ENCODE measurements around the gene TFB1M.
A peak's percentile ranks its signal among the peaks of the same experiment; 100 is the strongest.

TFB1M gene

DNA sequence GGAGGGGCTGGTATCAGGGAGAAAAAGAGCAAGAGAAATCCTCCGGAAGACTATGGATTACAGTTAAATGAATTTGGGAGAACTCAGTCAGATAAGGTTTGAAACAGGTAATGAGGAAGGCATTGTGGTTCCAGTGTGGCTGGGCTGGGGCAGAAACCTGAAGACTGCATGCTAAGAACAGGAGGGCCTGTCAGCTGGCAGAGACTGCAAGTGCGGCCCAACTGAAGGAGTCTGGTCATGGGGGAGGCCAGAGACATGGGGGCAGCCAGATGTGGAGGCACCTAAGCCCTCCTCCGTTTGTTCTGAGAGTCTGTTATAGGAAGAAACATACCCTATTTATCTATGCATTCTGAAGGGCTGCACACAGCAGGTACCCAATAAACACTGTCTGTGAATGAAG lies 16.6 kb downstream of the TFB1M start:
- no peak for DNase-seq

DNA sequence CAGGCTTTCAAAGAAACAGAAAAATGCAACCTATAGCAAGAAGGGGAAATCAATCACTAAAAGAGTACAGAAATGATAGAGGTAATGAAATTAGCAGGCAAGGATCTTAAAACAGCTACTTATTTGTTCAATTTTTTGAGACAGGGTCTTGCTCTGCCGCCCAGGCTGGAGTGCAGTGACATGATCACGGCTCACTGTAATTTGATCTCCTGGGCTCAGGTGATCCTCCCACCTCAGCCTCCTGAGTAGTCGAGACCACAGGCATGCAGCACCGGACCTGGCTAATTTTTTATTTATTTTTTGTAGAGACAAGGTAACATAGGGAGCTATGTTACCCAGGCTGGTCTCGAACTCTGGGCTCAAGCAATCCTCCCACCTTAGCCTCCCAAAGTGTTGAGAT lies 21.6 kb downstream of the TFB1M start:
- DNase-seq, result no peak

DNA sequence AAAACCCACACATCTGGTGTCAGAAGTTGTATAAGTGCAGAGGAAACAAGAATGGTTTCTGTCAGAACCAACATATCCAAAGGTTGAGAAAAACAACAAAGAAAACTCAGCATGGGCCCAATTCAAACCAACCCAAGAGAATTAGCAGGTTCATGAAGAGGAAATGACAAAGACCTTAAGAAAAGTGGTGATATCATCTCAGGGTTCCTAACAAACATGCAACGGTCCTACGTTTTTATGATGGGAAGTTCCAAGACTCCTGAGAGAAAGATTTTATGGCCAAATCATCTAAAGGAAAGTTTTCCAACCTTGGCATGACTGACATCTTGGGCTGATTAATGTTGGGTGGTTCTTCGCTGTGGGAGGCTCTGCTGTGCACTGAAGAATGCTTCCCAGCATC lies 23.0 kb downstream of the TFB1M start:
- DNase-seq, result no peak

DNA sequence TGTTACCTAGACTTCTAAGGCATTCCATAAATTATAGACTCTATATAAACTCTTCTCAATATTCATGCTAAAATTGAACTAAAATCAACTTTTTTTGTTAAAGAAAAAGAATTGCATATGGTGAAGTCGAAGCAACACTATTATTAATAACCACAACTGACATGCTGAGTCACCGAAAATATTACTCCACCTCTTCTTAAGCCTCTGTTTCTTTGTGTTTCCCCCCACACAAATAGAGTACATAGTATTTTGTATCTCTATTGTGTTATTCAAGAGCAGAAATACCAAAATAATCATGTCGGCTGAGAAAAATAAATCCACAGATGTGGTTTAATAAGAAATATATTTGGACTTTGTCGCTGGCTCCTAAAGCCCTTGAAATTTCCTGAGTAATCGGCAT lies 23.8 kb downstream of the TFB1M start:
- no peak for DNase-seq

DNA sequence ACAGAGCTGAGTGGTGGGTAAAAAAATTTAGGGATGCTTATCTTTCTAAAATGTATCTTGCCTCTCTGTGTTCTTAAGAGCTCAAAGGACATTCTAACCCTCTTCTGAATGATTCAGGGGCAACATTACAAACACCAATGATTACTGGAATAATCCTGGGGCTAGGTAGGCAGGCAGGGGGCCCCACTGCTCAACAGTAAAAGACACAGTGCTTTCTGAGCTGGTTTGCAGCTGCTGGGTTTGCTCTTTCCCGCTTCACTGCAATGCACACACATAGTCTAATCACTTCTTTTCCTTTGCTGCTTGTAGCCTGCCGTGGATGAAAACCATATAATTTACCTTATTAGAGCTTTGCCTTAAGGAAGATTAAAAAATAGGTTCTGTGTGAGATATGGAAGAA lies 26.5 kb downstream of the TFB1M start:
- DNase-seq, result no peak

DNA sequence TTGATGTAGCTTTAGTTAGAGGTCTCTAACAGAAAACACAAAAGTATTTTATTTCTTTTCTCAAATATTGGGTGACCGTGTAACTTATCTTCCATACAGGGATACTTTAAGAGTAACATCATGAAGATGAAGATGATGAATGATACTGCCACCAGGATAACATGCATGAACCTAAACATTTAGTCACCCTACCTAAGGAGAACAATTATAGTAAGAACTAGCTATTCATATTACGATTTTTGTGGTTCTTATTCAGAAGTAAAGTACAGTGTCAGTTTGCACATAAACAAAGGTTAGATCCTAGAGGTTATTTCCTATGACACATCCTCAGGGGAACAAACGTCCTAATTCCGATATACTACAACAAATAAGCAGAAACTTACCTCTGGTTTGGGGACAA lies 29.5 kb downstream of the TFB1M start:
- no peak for DNase-seq

DNA sequence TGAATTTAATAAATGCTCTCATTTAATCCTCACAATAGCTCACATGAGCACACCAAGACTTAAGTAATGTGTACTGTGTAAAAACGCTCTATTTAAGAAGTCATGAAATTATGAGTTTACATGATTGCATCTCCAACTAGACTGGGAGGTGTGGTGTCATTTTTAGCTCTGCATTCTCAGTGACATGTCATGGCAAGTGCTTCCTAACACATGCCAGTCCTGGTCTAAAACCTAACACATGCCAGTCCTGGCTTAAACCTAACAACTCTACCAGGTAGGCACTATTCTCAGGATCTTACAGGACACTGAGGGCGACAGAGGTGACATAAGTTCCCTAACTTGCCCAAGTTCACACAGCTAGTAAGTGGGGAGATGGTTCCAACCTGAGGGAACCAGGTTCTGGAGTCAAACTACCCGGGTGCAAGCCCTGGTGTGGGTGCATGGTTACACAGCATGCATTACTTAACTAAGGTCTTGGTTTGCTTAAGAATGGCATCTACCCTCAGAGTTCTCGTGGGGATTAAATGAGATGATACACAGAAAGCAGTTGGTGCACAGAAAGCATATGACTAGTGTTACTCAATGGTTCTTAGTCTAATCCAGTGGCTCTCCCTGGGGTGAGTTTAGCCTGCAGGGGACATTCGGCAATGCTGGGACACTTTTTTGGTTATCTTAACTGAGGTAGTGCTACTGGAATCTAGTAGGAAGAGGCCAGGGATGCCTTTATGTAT lies 35.8 kb downstream of the TFB1M start:
- no peak for DNase-seq

DNA sequence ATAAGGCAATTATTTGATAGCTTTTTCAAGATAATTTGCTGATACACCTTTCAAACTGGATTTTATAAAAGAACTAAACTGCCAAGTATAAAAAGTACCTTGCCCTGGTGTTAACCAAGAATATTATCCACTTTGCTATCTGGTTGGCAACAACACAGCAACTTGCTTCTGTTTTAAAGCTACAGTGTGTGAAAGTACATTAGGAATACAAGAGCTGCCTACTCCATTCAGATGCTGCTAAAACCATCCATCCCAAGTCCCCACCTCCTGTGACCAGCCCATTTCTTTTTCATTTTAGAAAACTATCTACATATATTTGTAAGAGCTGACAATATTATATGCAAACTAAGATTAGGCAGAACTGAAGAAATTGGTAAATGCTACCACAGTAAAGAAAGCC lies 37.6 kb downstream of the TFB1M start:
- DNase-seq, result no peak

DNA sequence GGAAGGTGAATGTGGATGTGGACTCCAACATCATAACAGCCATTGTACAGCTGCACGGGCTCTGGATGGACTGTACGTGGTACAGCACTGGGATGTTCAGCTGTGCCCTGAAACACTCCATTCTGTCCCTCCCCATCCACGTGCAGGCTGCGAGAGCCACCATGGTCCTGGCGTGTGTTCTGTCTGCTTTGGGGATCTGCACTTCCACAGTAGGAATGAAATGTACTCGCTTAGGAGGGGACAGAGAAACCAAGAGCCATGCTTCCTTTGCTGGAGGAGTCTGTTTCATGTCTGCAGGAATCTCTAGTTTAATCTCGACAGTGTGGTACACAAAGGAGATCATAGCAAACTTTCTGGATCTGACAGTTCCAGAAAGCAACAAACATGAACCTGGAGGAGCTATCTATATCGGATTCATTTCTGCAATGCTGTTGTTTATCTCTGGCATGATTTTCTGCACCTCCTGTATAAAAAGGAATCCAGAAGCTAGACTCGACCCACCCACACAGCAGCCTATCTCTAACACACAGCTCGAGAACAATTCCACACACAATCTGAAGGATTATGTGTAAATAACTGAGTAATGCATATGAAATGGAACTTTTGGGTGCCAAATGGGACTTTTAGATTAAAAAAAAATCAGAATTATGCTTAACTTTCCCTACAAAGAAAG lies 38.3 kb downstream of the TFB1M start:
- DNase-seq, result no peak

DNA sequence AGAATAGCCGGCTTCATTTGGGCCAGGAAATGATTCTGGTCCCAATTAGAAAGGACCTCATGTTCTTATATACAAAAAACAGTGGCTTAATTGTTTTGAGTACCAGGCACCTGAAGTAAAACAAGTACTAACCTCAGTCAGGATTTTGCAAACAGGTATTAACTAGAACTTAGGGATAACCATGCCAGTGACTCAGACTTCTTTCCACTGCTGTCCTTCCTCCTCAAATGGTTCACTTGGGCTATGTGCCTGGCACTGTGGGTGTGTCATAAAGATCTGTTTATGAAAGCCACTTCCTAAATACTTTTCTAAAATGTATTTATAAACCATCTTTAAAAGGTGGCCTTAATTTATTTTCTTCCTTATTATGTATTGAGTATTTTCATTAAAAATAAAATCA lies 39.8 kb downstream of the TFB1M start:
- DNase-seq, result no peak

DNA sequence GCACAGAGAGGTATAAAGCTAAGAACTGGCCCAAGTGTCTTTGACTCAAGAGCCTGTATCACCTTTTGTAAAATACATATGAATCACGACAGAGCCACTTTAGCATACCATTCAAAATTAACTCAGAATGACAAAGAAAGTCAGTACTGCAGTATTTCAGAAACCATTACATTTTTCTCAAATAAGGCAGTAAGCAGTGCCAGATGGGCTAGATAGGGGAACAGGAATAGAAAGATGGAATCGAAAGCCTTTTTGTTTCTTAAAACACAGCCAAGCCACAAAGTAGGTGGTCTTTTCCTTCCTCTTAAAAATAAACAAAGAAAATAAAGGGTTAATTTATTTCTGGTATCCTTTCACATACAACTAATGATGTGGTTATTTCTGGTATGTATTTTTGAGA lies 40.2 kb downstream of the TFB1M start:
- no peak for DNase-seq

DNA sequence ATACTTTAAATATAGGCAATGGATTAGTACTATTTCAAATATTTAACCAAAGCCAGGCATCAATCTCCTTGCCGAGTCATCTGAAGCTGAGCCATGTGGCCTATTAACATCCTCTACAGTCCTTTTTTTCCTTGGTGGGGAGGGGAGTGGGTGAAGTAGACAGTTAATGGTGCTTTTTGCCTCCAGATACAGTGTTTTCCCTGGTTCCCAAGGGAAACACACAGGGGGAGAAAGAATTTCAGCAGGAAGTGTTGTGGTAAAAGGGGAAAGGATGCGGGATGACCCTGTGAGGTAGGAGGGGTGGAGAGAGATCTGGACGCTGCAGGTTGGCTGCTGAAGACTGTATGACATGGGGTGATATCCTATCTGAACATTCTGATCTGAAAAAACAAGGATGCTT lies 40.9 kb downstream of the TFB1M start:
- no peak for DNase-seq

DNA sequence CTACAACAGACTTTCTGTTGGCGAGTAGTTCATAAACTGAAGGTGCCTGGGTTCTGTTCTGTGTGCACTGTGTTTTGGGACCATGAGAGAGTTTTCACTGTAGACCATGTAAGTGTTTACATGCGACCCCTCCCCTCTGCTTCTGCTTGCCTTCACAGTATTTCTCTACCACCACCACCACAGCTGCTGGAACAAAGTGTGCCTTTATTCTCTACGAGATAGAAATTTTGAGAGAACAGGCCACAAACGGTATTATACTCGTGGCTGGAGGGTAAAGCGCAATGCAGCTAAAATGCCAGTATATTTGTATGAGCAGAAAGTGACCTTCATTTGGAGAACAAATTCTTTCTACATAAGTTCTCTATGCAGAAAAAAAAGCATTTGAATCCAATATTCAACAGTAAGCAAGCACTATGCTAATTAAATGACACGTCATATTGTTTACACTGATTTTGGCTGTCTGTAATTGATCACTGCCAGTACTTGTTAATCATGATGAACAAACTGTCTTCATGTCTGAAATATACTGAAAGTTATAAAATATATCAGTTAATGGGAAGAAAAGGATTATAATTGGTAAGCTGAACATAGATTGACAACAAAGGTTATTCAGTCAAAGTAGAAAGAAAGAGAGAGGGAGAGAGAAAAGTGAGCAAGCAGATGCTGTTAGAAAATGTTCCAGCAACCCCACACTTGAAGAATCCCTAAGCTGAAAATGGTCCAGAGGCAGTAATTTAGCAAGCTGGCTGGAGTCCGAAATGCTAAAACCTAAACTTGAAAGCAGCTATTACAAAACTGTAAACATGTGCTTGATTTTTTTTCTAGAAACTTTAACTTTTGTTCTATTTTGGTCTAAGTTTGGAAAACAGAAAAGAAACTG lies 41.7 kb downstream of the TFB1M start:
- no peak for DNase-seq

DNA sequence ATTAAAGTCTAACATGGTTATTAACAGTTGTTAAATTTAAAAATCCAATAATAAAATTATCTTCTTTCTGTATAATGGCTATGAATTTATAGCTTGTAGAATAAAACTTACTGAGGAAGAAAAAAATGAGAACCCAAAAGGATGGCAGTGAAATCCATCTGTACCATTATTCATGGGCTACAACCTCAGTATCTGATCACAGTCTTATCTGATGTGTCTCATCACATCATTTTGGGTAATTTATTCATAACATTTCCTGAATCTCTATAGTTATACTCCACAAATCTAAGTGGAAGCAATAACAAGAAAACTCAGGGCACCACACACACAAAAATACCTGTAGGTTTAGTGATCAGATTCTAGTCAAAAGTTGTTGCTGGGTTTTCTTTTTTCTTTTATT lies 43.1 kb downstream of the TFB1M start:
- no peak for DNase-seq

DNA sequence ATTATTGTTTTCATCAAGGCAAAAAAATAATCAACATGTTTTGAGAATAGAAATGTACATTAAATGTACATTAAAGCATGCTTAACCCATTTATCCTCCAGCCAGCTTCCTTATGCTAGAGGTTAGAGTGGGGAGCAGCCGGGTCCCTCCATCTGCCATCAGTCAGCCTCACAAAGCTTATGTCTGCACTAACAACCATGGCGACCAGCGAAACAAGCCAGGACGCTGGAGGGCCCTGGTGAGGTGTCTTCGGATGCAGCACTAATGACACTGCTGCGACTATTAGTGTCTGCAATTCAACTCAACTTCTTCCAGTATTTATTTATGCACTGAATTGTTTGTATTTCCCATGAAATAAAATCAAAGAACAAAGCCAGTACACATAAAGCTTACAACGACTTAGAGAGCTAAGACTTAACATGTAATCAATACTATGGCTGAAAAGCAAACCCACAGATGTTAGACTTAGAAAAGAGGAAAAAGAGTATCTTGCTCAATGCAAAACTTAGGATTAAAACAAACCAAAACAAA lies 43.7 kb downstream of the TFB1M start:
- DNase-seq, result no peak

DNA sequence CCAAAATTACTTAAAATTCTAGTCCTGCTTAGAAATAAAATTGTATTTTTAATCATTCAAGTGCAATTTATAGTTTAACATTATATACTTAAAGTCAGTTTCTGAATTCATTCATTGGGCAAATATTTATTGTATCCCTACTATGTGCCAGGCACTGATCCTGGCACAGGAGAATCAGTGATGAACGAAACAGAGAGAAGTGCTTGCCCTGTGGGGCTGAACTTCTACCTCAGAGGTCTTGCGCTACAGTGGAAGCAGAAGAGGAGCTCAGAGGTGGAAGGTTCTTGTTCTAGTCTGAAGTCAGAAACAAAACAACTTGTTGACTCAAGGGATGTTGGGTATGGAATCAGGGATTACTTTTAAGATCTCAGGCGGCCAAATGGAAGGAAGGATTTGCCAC lies 44.5 kb downstream of the TFB1M start:
- DNase-seq, result no peak

DNA sequence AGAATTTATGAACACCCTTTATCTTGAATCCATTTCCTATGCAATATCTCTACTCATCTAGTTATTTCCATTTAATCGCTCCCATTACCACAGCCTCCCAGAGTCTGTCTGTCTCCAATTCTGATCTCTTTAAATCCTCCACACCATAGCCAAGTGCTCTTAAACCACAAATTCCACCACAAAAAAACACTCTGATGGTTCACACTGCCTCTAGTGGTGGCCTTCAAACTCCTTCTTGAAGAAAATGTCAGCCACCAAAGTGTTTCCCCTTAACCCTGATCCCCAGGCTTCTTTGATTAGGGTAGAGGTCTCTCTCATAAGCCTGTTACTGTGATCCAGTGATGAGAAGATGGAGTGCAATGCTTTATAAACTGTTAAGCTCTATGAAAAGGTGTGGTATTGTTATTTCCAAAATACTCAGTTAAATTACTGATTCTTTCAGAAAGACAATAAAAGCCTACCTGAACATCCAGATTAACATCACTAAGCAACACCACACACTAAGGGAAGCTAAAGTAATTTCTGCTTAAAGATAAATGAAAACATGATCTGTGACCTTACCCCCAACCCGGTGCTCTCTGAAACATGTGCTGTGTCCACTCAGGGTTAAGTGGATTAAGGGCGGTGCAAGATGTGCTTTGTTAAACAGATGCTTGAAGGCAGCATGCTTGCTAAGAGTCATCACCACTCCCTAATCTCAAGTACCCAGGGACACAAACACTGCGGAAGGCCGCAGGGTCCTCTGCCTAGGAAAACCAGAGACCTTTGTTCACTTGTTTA lies 46.0 kb downstream of the TFB1M start:
- DNase-seq, result peak; percentile 4

DNA sequence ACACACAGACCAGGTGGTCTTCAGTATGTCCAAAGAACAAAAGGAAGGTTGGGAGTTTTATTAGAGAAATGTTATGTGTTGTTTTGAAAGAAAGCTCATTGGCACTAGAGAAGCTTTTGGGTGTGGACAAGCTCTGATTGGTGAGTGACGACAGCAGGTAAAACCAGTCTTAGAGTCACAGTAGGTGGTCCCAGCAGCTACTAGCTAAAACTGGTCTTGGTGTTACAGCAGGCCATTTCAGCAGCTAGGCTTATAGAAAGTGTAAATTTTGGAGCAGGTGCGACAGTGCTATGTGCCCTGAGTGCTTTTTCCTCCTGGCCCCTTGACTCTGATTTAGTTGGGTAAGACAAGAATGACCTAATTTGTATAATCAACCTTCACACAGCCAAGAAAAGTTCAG lies 46.9 kb downstream of the TFB1M start:
- DNase-seq, result no peak

DNA sequence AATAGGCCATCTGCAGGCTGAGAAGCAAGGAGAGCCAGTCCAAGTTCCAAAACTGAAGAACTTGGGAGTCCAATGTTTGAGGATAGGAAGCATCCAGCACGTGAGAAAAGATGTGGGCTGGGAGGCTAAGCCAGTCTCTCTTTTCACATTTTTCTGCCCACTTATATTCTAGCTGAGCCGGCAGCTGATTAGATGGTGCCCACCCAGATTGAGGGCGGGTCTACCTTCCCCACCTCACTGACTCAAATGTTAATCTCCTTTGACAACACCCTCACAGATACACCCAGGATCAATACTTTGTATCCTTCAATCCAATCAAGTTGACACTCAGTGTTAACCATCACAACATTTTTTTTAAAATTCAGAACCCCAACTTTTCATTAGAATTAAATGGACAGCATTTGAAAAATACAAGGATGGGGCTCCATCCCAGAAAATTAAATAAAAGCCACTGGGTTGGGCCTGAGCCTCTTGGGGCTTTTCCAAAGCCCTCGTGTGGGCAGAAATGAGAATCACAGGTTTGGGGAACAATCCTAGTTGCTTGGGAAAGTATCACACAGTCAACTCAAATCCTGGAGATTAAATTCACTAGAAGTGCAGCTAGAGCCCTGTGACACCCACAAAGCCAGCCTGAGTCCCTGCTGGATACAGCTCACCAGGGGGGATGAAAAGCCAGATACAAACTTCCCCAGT lies 48.3 kb downstream of the TFB1M start:
- DNase-seq, result no peak

DNA sequence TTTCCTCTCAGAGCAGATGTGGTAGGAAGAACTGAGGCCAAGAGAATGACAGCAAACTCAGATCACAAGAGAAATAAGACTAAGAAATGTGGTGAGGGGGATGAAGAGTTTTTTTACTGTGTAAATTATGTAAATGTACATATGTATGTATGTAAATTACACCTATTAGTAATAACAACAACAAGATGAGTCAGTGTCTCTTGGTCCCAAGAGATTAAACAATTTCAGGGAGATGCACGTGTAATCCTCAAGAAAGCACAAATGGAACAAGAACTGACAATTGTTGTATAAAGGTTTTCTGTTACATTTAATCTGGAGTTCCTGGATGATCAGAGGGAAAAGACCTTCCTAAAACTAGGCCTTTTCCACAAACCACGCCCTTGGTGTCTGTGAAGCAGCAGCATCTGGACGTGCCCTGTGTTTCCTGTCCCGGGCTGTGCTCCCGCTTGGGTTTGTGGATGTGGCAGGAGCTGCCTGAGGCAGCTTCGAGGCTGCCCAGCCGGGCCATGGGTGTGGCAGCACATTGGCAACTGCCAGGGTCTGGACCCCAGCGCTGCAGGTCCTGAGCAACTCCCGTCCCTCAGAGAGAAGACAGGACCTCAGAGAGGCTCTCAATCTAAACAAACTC lies 49.5 kb downstream of the TFB1M start:
- DNase-seq, result no peak

DNA sequence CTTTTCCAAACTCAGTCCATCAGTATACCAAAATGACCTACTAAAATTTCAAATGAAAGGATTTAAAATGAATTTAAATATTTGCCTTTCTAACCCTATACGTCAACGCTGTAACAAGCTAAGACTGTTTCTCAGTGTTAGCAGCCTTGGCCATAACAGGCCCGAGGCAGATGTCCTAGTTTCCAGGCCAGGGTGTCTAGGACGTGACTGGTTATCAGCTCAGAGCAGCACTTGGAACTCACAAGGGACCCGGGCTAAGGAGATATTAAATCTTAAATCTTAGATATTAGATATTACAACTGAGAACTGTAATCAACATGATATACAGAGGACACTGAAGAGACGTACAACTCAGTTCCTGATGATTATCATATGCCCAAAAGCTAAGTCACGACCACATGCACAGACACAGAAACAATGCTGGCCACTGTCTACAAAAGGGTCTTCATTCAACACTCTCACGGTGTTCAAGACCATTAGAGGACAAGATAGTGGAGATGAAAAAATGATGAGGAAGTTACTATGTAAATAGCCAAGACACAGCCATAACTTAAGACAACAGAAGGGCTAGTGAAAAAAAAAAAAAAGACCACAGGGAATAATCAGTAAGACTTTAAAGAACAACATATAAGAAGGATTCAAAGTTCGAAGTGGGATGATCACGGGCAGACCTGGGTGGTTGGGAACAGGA lies 50.8 kb downstream of the TFB1M start, which contains the start of gene CLDN20:
Gene CLDN20 (plus strand): TSS at position 641 of the 691 bp plus-strand sequence. CDS start 11,707 bp downstream, outside the sequence.
- DNase-seq, result no peak
